ENCODE measurements around the gene ANLN. TPM values are rescaled to one million over a fixed set of nuclear protein-coding genes. Genes with fewer than 3 reads are reported as not detected.

ANLN gene
- total and polyA plus RNA-seq, 2 experiments from 2014 or later: 8.2 to 31.3 TPM

- H4K20me1 ChIP-seq (ENCODE audit: insufficient read depth, poor library complexity, severe bottlenecking): no peaks in the 10 kb centered on the region
Observed at GRCh38 chr7:36449685-36450084, 60.0 kb downstream of the ANLN start.

DNA sequence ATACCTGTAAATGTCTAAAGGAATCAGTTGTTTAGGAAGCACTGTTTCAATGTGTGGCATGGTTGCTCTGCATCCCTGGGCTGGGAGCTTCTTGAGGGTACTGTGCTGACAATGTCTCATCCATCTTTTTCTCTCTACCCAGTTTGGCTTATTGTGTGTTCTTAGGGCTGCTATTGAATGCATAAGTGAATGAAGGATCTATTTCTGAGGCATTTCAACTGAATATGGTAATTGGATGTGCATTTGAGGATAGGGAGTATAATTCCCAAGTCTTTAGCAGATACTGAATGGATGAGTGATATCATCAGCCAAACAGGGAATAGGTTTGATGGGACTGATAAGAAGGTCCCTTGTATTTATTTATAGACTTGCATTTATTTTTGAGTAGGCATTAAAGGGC is 64.1 kb downstream of the ANLN start:
- DNase-seq (ENCODE audit: low spot score): no peak
- H3K4me2 ChIP-seq: no peak overlapping the region
- H3K4me1 ChIP-seq (ENCODE audit: insufficient read depth): no peaks in the 10 kb centered on the region
- H3K4me3 ChIP-seq: no peak overlapping the region
- TF ChIP-seq EZH2 (IDR thresholded peaks at IDR 0.05; ENCODE audit: borderline replicate concordance): no peak
- TF ChIP-seq CTCF (IDR thresholded peaks at IDR 0.05; ENCODE audit: poor library complexity): no peak
- TF ChIP-seq EZH2phosphoT487 (IDR thresholded peaks at IDR 0.05; ENCODE audit: low read depth, severe bottlenecking, unreplicated experiment): no peak
- H4K20me1 ChIP-seq (ENCODE audit: insufficient read depth, poor library complexity, severe bottlenecking): no peaks in the 10 kb centered on the region
- H3K36me3 ChIP-seq (replicated peaks; ENCODE audit: insufficient read depth, low read depth): no peaks in the 10 kb centered on the region
- no peak overlapping the region for H3K27ac ChIP-seq
- no peaks in the 10 kb centered on the region for H3K9me3 ChIP-seq (ENCODE audit: low read depth)
- H3K27me3 ChIP-seq: no peaks in the 10 kb centered on the region
- no peak overlapping the region for H2AFZ ChIP-seq
- H3K79me2 ChIP-seq: no peaks in the 10 kb centered on the region
- no peaks in the 10 kb centered on the region for H3K9me2 ChIP-seq (replicated peaks; ENCODE audit: insufficient read depth)

More at GRCh38 chr7:36449685-36450084, 60.0 kb downstream of the ANLN start:
- H3K79me2 ChIP-seq: no peaks in the 10 kb centered on the region
- no peak overlapping the region for H2AFZ ChIP-seq
- 94% methylated on average over 5 of the region's 5 CpGs for whole genome bisulfite sequencing (ENCODE audit: low lambda C conversion rate, missing lambda C conversion rate)
- no peak for DNase-seq (ENCODE audit: low spot score)
- H3K4me3 ChIP-seq: no peak overlapping the region
- no peaks in the 10 kb centered on the region for H3K9me2 ChIP-seq (replicated peaks; ENCODE audit: insufficient read depth)
- no peak overlapping the region for H3K4me2 ChIP-seq
- H3K27ac ChIP-seq: no peak overlapping the region
- H3K4me1 ChIP-seq (ENCODE audit: insufficient read depth): no peaks in the 10 kb centered on the region
- no peaks in the 10 kb centered on the region for H3K27me3 ChIP-seq
- TF ChIP-seq EZH2phosphoT487 (IDR thresholded peaks at IDR 0.05; ENCODE audit: low read depth, severe bottlenecking, unreplicated experiment) (no peak), EZH2 (IDR thresholded peaks at IDR 0.05; ENCODE audit: borderline replicate concordance) (no peak), CTCF (IDR thresholded peaks at IDR 0.05; ENCODE audit: poor library complexity) (no peak)
- H3K9me3 ChIP-seq (ENCODE audit: low read depth): no peaks in the 10 kb centered on the region
- H3K36me3 ChIP-seq (replicated peaks; ENCODE audit: insufficient read depth, low read depth): no peaks in the 10 kb centered on the region

DNA sequence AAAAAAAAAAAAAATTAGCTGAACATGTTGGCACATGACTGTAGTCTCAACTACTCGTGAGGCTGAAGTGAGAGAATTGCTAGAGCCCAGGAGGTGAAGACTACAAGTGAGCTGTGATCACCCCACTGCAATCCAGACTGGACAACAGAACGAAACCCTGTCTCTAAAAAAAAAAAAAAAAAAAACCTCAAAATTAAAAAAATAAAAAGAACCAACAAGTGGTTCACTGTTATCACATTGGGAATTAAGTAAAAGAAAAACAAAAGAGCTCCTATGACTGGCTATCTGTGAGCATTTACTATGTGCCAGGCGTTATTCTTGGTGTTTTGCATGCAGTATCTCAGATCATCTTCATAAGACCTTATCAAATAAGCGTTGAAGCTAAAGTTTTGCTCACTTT is 66.0 kb downstream of the ANLN start:
- Histone ChIP-seq H4K20me1 (ENCODE audit: insufficient read depth, poor library complexity, severe bottlenecking) (no peaks in the 10 kb centered on the region), H3K9me2 (replicated peaks; ENCODE audit: insufficient read depth) (no peaks in the 10 kb centered on the region), H3K27ac (no peak overlapping the region), H3K4me2 (no peak overlapping the region), H3K79me2 (no peaks in the 10 kb centered on the region), H2AFZ (no peak overlapping the region), H3K27me3 (no peaks in the 10 kb centered on the region), H3K36me3 (replicated peaks; ENCODE audit: insufficient read depth, low read depth) (no peaks in the 10 kb centered on the region), H3K4me1 (ENCODE audit: insufficient read depth) (no peaks in the 10 kb centered on the region), H3K9me3 (ENCODE audit: low read depth) (no peaks in the 10 kb centered on the region), H3K4me3 (no peak overlapping the region)
- DNase-seq (ENCODE audit: low spot score): no peak
- TF ChIP-seq EZH2phosphoT487 (IDR thresholded peaks at IDR 0.05; ENCODE audit: low read depth, severe bottlenecking, unreplicated experiment) (no peak), EZH2 (IDR thresholded peaks at IDR 0.05; ENCODE audit: borderline replicate concordance) (no peak), CTCF (IDR thresholded peaks at IDR 0.05; ENCODE audit: poor library complexity) (no peak)
- WGBS (ENCODE audit: low lambda C conversion rate, missing lambda C conversion rate): 94% methylated on average over 4 of the region's 4 CpGs

- no peaks in the 10 kb centered on the region for H3K9me2 ChIP-seq (replicated peaks; ENCODE audit: insufficient read depth)
- H3K9me3 ChIP-seq (ENCODE audit: low read depth): no peaks in the 10 kb centered on the region
- H3K79me2 ChIP-seq: no peaks in the 10 kb centered on the region
- no peaks in the 10 kb centered on the region for H3K4me1 ChIP-seq (ENCODE audit: insufficient read depth)
- no peak overlapping the region for H2AFZ ChIP-seq
- 90% methylated on average over 3 of the region's 3 CpGs for WGBS (ENCODE audit: low lambda C conversion rate, missing lambda C conversion rate)
- no peak for TF ChIP-seq CTCF (IDR thresholded peaks at IDR 0.05; ENCODE audit: poor library complexity)
- TF ChIP-seq EZH2phosphoT487 (IDR thresholded peaks at IDR 0.05; ENCODE audit: low read depth, severe bottlenecking, unreplicated experiment): no peak
- no peak for DNase-seq (ENCODE audit: low spot score)
- no peak overlapping the region for H3K4me2 ChIP-seq
- H3K36me3 ChIP-seq (replicated peaks; ENCODE audit: insufficient read depth, low read depth): no peaks in the 10 kb centered on the region
- H3K4me3 ChIP-seq: no peak overlapping the region
- H4K20me1 ChIP-seq (ENCODE audit: insufficient read depth, poor library complexity, severe bottlenecking): no peaks in the 10 kb centered on the region
- H3K27me3 ChIP-seq: no peaks in the 10 kb centered on the region
- peak overlapping the region; percentile 46 for H3K27ac ChIP-seq
Observed at GRCh38 chr7:36456138-36456537, 66.5 kb downstream of the ANLN start.

Measured in hepatocyte (in vitro differentiated cells).